ENCODE results near the gene WWOX.

DNA sequence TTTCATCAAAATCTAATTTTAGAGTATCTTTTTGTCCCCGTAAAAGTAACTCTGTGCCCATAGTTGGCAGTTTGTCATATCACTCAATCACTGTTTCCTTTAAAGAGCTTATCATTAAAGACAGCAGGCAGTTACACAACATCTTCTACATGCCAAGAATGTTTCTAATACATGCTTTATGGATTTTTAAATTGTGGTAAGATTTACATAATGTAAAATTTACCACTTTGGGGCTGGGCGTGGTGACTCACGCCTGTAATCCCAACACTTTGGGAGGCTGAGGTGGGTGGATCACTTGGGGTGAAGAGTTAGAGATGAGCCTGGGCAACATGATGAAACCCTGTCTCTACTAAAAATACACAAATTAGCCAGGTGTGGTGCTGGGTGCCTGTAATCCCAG is 687.2 kb downstream of the WWOX start:
- TF ChIP-seq, protein P1, sequence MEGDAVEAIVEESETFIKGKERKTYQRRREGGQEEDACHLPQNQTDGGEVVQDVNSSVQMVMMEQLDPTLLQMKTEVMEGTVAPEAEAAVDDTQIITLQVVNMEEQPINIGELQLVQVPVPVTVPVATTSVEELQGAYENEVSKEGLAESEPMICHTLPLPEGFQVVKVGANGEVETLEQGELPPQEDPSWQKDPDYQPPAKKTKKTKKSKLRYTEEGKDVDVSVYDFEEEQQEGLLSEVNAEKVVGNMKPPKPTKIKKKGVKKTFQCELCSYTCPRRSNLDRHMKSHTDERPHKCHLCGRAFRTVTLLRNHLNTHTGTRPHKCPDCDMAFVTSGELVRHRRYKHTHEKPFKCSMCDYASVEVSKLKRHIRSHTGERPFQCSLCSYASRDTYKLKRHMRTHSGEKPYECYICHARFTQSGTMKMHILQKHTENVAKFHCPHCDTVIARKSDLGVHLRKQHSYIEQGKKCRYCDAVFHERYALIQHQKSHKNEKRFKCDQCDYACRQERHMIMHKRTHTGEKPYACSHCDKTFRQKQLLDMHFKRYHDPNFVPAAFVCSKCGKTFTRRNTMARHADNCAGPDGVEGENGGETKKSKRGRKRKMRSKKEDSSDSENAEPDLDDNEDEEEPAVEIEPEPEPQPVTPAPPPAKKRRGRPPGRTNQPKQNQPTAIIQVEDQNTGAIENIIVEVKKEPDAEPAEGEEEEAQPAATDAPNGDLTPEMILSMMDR (IDR thresholded peaks at IDR 0.05) = no peak
- TF ChIP-seq POLR2A (IDR thresholded peaks at IDR 0.05) = no peak

Data from right lobe of liver (tissue), 4 donors.